Activated naive CD4-positive, alpha-beta T cell treated with anti-CD3 and anti-CD28 coated beads for 36 hours (primary cell): ENCODE results near the gene FAM184B. TPM values are rescaled to one million over a fixed set of nuclear protein-coding genes. Genes with fewer than 3 reads are reported as not detected.

Experiments
- CTCF ChIA-PET: fragments of 350-600 bp; sonication (Branson Sonifier 250); formaldehyde crosslinking; loops from one replicate; lab custom pipeline; 2021; ENCODE audit warnings: antibody characterized with exemption; lab: Charles Lee
- DNase-seq: peaks from one replicate; pipeline ENCODE4 v3.0.0-alpha.2; 2020
- H3K27ac Mint-ChIP-seq: one replicate; pipeline ENCODE4 v1.8.0; 2021; ENCODE audit warnings: mild to moderate bottlenecking, mixed read lengths
- H3K27me3 Mint-ChIP-seq: one replicate; pipeline ENCODE4 v1.8.0; 2021; ENCODE audit warnings: low read depth, mixed read lengths
- H3K36me3 Mint-ChIP-seq: one replicate; pipeline ENCODE4 v1.8.0; 2021; ENCODE audit warnings: low read depth, mixed read lengths
- H3K4me1 Mint-ChIP-seq: one replicate; pipeline ENCODE4 v1.8.0; 2021; ENCODE audit warnings: low read depth, mixed read lengths
- H3K4me3 Mint-ChIP-seq: one replicate; pipeline ENCODE4 v1.8.0; 2021; ENCODE audit warnings: mild to moderate bottlenecking, moderate library complexity, mixed read lengths
- H3K9me3 Mint-ChIP-seq: one replicate; pipeline ENCODE4 v1.8.0; 2021; ENCODE audit warnings: mixed read lengths
- intact Hi-C: fragments of 100-400 bp; cut with micrococcal nuclease; formaldehyde crosslinking; loops from one replicate; pipeline ENCODE4 v1.15.1; 2023
- total RNA-seq, 2 experiments: library from RNA; stranded (reverse); gene quantifications; one replicate each; pipeline ENCODE4 v1.2.3, GENCODE V29; 2021

Gene FAM184B
- not detected for total RNA-seq

DNA sequence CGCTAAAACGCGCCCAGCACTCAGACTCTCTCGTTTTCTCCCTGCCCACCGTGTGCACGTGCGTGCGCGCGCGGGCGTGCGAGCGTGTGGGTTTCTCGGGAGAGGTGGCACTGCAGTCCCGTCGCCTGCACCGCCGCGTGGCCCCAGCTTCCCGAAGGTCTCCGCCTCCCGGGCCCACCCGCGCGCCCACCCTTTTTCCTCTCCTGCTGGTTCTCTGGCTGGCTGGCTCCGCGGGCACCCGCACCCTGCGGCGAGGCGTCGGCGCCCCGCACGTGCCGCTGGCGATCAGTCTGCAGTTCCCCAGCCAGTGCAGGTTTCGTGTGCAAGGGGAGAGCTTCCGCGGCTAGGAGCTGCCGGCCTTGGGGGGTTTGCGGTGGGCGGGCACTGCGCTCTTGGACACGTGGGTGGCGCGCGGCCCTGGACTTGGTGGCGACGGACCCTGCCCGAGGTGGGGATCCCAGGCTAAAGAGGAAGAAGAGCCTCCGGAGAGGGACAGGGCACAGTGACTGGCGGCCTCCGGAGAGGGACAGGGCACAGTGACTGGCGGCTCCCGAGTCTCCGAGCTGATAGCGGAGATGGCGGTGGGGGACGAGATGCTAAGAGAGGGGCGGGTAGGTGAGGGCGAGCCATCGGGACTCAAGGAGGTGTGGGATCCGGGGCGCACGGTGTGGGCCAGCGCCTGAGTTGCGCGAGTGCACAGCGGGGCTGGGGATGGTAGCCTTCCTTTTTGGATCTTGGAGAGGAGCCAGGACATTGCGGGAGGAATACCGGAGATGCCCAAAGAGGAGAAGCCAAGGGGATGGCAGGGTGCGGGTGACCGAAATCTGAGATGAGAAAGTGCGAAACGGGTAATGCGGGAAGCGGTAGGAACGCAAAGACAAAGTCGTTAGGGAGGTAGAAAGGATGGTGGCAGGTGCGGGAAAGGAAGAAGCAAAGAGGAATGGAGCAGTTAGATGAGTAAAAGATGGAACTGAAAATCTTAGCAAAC lies at the start of gene FAM184B:
Gene FAM184B (minus strand): TSS at position 322 of the 988 bp plus-strand sequence. CDS start 322 bp downstream, outside the sequence.
- no peak within 1 kb of the TSS for H3K27ac Mint-ChIP-seq
- peak within 1 kb of the TSS; percentile 34 for H3K4me3 Mint-ChIP-seq
- H3K9me3 Mint-ChIP-seq: no peaks in the 10 kb centered on the region
- peaks cover 33% of the 10 kb centered on the region for H3K27me3 Mint-ChIP-seq
- CTCF ChIA-PET: no interaction called here
- peaks cover 12% of the 10 kb centered on the region for H3K4me1 Mint-ChIP-seq
- intact Hi-C loops: no loop called here
- H3K36me3 Mint-ChIP-seq: peaks cover 7% of the 10 kb centered on the region
- DNase-seq: no peak

DNA sequence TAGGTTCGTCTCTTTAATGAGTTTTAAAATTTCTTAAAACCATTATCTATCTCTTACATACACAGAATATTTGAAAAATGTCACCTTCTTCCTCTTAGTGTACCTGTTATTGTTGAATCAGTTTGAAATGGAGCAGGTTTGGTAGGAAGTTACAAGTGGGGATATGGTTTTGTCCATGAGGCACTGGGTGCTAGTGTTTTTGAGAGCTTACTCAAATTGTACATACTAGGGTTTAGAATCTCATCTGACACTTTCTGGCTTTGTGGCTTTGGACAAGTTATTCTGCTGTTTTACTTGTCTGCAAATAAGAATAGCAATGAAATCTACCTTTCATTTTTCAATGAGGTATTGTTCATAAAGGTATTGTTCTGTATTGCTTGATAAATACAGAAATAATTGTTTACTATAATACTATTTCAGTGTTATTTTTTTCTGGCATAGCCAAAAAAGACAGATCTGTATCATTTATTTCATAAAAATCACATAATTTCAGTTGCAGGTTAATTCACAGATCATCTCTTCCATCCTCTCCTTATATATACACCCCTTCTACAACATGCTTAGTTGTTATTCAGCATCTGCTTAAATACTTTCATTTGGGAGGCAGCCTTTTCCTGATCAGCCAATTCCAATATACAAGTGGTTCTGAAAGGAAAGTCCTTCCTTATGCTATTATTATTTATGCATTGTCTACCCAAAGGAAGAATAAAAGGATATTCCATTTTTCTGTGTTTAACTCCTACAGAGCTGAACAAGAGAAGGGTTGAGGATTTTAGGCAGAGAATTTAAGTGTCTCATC lies 42.6 kb upstream of the FAM184B start:
- Mint-ChIP-seq H3K4me3 (no peak overlapping the region), H3K36me3 (peaks cover 49% of the 10 kb centered on the region), H3K9me3 (no peaks in the 10 kb centered on the region), H3K4me1 (no peaks in the 10 kb centered on the region), H3K27ac (no peak overlapping the region), H3K27me3 (no peaks in the 10 kb centered on the region)
- no peak for DNase-seq
- CTCF ChIA-PET: no interaction called here
- intact Hi-C loops: no loop called here

DNA sequence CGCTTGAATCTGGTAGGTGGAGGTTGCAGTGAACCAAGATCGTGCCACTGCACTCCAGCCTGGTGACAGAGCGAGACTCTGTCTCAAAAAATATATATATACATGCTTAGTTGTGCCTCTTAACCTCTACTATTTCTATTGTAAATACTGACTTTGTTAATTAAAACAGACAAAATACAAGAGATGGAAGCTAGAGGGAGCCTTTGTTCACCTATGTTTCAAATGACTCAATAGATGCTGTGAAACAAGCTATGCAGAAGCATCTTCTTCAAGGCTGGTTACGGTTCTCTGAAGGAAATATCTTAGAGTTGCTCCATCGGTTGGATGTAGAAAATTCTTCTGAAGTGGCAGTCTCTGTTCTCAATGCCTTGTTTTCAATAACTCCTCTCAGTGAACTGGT lies 35.6 kb upstream of the FAM184B start:
- Mint-ChIP-seq H3K9me3 (no peaks in the 10 kb centered on the region), H3K27ac (no peak overlapping the region), H3K4me3 (no peak overlapping the region), H3K27me3 (no peaks in the 10 kb centered on the region), H3K36me3 (peaks cover 42% of the 10 kb centered on the region), H3K4me1 (peaks cover 12% of the 10 kb centered on the region)
- intact Hi-C loops: loop anchor here (1.0 to 10.0 kb wide), 3 partner anchors 550 to 1592 kb away; partner anchors contain the start of gene TAPT1
- CTCF ChIA-PET: interaction anchor here (0.6 to 2.0 kb wide), 19 partner anchors 8 to 778 kb away, joined by 3 to 11 read pairs (median 3); no protein-coding TSS in a partner anchor
- no peak for DNase-seq

DNA sequence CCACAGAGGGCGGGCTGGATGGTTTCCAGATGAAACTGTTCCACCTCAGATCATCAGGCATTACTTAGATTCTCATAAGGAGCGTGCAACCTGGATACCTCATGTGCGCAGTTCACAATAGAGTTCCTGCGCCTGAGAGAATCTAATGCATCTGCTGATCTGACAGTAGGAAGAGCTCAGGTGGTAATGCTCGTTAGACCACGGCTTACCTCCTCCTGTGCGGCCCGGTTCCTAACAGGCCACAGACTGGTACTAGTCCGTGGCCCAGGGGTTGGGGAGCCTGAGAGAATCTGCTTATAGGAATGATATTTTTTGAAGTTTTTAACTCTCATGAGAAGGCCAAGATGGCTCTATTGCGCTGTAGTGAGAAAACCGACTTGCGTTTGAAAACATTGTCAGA lies 34.7 kb upstream of the FAM184B start:
- Mint-ChIP-seq H3K4me1 (peaks cover 13% of the 10 kb centered on the region), H3K9me3 (no peaks in the 10 kb centered on the region), H3K4me3 (no peak overlapping the region), H3K27ac (no peak overlapping the region), H3K27me3 (no peaks in the 10 kb centered on the region), H3K36me3 (peaks cover 45% of the 10 kb centered on the region)
- CTCF ChIA-PET: interaction anchor here (0.7 to 2.0 kb wide), 7 partner anchors 11 to 779 kb away, joined by 3 to 11 read pairs (median 4); no protein-coding TSS in a partner anchor
- DNase-seq: no peak
- intact Hi-C loops: loop anchor here (10.0 kb wide), 1 partner anchor 1591 kb away; the partner anchor contains the start of gene TAPT1

DNA sequence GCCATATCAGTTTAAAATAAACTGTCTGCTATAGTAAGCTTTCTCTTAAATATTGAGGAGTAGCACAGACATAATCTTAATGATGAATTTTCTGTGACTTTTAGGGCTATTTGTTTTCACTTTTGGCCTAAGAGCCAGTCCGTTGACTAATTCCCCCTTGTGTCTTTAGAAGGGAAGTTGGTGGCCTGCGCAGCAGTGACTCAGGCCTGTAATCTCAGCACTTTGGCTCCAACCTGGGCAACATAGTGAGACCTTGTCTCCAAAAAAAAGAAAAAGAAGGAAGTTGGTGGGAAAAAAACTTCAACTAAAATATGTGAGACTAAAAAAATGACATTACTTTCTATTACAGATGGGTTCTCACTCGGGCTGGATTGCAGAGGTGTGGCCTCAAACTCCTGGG lies 32.7 kb upstream of the FAM184B start:
- peaks cover 50% of the 10 kb centered on the region for H3K36me3 Mint-ChIP-seq
- CTCF ChIA-PET: no interaction called here

DNA sequence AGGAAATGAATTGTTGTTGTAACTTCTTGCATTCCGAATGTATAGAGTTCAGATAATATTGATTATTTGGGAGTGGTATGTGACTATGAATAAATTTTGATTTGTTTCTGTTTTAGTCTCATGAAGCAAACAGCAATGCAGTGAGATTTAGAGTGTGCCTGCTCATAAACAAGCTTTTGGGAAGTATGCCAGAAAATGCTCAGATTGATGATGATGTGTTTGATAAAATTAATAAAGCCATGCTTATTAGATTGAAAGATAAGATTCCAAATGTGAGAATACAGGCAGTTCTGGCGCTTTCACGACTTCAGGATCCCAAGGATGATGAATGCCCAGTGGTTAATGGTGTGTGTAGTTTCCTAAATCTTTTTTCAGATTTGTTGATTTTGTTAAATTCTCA lies 31.4 kb upstream of the FAM184B start:
- intact Hi-C loops: loop anchor here (10.0 kb wide), 1 partner anchor 1588 kb away; the partner anchor contains the start of gene TAPT1
- CTCF ChIA-PET: no interaction called here
- Mint-ChIP-seq H3K4me3 (peak overlapping the region; percentile 27), H3K4me1 (peaks cover 25% of the 10 kb centered on the region), H3K27ac (no peak overlapping the region), H3K27me3 (no peaks in the 10 kb centered on the region), H3K36me3 (peaks cover 50% of the 10 kb centered on the region), H3K9me3 (no peaks in the 10 kb centered on the region)
- DNase-seq: no peak

More for the DNA sequence above, 32.7 kb upstream of the FAM184B start:
- Mint-ChIP-seq H3K9me3 (no peaks in the 10 kb centered on the region), H3K27ac (no peak overlapping the region), H3K27me3 (no peaks in the 10 kb centered on the region), H3K4me1 (peaks cover 15% of the 10 kb centered on the region), H3K4me3 (no peak overlapping the region)
- intact Hi-C loops: loop anchor here (10.0 kb wide), 1 partner anchor 1589 kb away; the partner anchor contains the start of gene TAPT1
- no peak for DNase-seq

DNA sequence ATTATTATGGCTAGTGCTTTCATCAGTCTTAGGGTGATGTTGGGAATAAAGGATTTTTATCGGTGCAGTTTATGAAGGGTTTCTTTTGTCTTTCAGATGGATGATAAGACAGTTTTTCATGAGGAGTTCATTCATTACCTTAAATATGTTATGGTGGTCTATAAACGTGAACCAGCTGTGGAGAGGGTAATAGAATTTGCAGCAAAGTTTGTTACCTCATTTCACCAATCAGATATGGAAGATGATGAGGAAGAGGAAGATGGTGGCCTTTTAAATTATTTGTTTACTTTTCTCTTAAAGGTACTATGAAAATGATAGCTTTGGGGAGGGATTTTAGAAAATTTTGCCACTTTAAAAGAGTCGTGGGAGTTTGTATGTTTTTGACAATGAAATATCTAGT lies 30.7 kb upstream of the FAM184B start:
- intact Hi-C loops: loop anchor here (10.0 kb wide), 1 partner anchor 1587 kb away; the partner anchor contains the start of gene TAPT1
- peak overlapping the region; percentile 100 for H3K4me3 Mint-ChIP-seq
- no peaks in the 10 kb centered on the region for H3K9me3 Mint-ChIP-seq
- peaks cover 49% of the 10 kb centered on the region for H3K36me3 Mint-ChIP-seq
- no peak overlapping the region for H3K27ac Mint-ChIP-seq
- peaks cover 29% of the 10 kb centered on the region for H3K4me1 Mint-ChIP-seq
- DNase-seq: no peak
- CTCF ChIA-PET: no interaction called here
- H3K27me3 Mint-ChIP-seq: no peaks in the 10 kb centered on the region

DNA sequence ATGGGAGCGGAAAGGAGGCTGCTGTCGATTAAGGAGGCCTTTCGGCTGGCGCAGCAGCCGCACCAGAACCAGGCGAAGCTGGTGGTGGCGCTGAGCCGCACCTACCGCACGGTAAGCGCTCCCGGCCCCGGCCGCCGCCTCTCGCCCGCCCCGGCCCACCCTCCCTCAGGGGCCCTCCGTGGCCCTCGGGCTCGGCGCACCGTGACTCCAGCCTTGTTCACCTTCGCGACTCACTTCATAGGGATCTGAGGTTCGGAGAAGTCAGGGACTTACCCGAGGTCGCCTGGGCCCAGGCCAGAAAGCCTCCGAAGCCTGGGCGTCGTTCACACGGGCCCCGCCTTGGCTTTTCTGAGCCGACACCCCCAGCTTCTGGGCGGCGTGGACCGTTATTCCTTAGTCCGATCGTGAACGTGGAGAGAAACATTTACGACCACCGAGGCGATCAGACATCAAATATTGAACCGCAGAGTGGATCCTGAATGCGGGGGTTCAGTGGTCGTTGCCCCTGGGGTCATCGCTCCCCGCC lies 29.7 kb upstream of the FAM184B start:
- no peaks in the 10 kb centered on the region for H3K9me3 Mint-ChIP-seq
- intact Hi-C loops: loop anchor here (2.0 to 10.0 kb wide), 2 partner anchors 474 to 1586 kb away; partner anchors contain the start of gene TAPT1
- H3K27ac Mint-ChIP-seq: peak overlapping the region; percentile 99
- H3K27me3 Mint-ChIP-seq: no peaks in the 10 kb centered on the region
- DNase-seq: peak; percentile 30
- peaks cover 46% of the 10 kb centered on the region for H3K36me3 Mint-ChIP-seq
- CTCF ChIA-PET: no interaction called here
- H3K4me3 Mint-ChIP-seq: peak overlapping the region; percentile 100
- peaks cover 35% of the 10 kb centered on the region for H3K4me1 Mint-ChIP-seq

DNA sequence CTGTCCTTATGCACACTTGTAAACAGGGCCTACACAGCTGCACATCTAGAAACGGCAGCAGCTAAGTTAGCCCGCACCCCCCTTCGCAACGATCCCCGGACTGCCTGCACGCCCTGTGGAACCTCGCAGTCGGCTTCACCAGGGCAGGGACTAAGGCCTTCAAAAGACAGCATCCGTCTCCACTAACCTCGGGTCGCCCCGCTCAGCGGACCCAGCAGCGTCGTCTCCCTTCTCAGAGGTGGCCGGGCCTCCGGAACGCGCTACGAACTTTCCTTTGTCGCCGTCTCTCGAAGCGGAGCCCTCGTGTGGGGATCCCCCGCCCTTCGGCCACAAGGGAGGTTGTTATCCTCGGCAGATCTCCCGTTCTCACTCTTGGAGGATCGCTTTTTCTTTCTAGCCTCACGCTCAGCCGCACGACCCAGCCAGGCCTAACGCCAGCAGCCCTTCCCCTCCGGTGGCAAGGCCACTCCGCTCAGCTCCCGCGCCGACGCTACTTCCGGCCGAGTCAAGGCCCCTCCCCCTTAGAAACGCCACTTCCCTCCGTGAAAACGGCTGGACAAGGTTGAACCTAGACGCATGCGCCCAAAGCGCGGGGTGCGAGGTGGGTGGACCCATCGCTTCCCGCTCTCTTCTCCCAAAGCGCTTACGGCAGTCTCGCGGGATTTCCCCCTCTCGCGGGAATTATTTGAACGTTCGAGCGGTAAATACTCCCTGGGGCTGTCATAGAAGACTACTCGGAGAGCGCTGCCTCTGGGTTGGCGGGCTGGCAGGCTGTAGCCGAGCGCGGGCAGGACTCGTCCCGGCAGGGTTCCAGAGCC lies 29.0 kb upstream of the FAM184B start, which contains the start of the genes DCAF16 and NCAPG:
Gene DCAF16 (minus strand): TSS at position 498 of the 818 bp plus-strand sequence. CDS start 6,616 bp downstream, outside the sequence.
Gene NCAPG (plus strand): TSS at position 720 of the 818 bp plus-strand sequence. CDS start 99 bp downstream, outside the sequence.
- H3K4me3 Mint-ChIP-seq: peak within 1 kb of the TSS; percentile 100
- H3K27me3 Mint-ChIP-seq: no peaks in the 10 kb centered on the region
- intact Hi-C loops: loop anchor here (1.0 to 10.0 kb wide), 6 partner anchors 196 to 1586 kb away; partner anchors contain the start of genes LAP3, MED28, QDPR and TAPT1
- peaks cover 41% of the 10 kb centered on the region for H3K4me1 Mint-ChIP-seq
- CTCF ChIA-PET: interaction anchor here (0.6 to 6.2 kb wide), 7 partner anchors 48 to 262 kb away, joined by 3 to 31 read pairs (median 4); no protein-coding TSS in a partner anchor
- H3K9me3 Mint-ChIP-seq: no peaks in the 10 kb centered on the region
- peaks cover 47% of the 10 kb centered on the region for H3K36me3 Mint-ChIP-seq
- DNase-seq: peak; percentile 100
- peak within 1 kb of the TSS; percentile 99 for H3K27ac Mint-ChIP-seq

DNA sequence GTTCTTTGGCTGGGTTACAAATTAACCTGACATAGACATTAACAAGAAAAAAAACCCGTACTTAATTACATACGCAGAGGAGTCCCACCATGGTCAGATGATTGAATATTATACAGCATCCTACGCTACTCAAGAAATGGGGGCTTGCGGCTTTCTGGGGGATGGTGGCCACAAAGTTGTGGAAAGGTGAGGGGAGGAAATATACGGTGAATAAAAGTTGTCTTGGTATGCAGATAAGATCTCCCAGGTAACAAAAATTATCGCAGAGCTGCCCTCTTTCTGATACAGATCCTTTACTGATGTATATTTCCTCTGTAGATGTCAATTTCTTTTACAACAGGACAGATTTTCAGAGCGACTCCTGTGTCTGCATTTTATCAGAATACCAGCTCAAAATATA lies 28.2 kb upstream of the FAM184B start:
- peaks cover 44% of the 10 kb centered on the region for H3K36me3 Mint-ChIP-seq
- no peaks in the 10 kb centered on the region for H3K9me3 Mint-ChIP-seq
- peak overlapping the region; percentile 99 for H3K27ac Mint-ChIP-seq
- no peaks in the 10 kb centered on the region for H3K27me3 Mint-ChIP-seq
- CTCF ChIA-PET: interaction anchor here (0.6 to 6.2 kb wide), 9 partner anchors 12 to 261 kb away, joined by 3 to 31 read pairs (median 4); partner anchors contain the start of gene LCORL
- H3K4me3 Mint-ChIP-seq: peak overlapping the region; percentile 100
- peaks cover 44% of the 10 kb centered on the region for H3K4me1 Mint-ChIP-seq
- intact Hi-C loops: loop anchor here (1.0 to 10.0 kb wide), 8 partner anchors 23 to 1585 kb away; partner anchors contain the start of genes LAP3, MED28, QDPR and TAPT1
- peak; percentile 7 for DNase-seq
